Endothelial cell of umbilical vein (primary cell): Measurements from ENCODE around the gene CD109. TPM values are rescaled to one million over a fixed set of nuclear protein-coding genes. Genes with fewer than 3 reads are reported as not detected.

ENCODE experiments used
- BruUV-seq: library from RNA; stranded (reverse); fragments of 400-500 nt; replicated peaks from 2 replicates; lab custom pipeline; 2021; lab: Mats Ljungman, UMichigan
- CTCF ChIA-PET: fragments of 300-600, 350-600 bp; sonication (Branson Sonifier 250); formaldehyde crosslinking; loops from one replicate; lab custom pipeline; 2021; ENCODE audit warnings: antibody characterized with exemption, inconsistent platforms; lab: Charles Lee
- POLR2A ChIA-PET: fragments of 300-600, 350-600 bp; sonication (Branson Sonifier 250); formaldehyde crosslinking; loops from one replicate; lab custom pipeline; 2021; ENCODE audit warnings: antibody characterized with exemption, inconsistent platforms; lab: Charles Lee
- DNase-seq: peaks from one replicate; pipeline ENCODE4 v3.0.0-alpha.2; 2011; ENCODE audit warnings: low read depth, low spot score
- FAIRE-seq: peaks from 2 replicates; lab custom pipeline; 2011; peaks lifted over from hg19 to GRCh38; lab: Jason Lieb, UNC
- H2AFZ ChIP-seq: 2 replicates; pipeline ENCODE4 v1.6.0; 2012; ENCODE audit warnings: low read depth, low read length, control low read depth, inconsistent platforms
- H3K27ac ChIP-seq: 2 replicates; pipeline ENCODE4 v1.5.1; 2011; ENCODE audit warnings: low read depth, mild to moderate bottlenecking, control low read depth, low read length, moderate library complexity; ENCODE audit not compliant: insufficient read depth
- H3K27me3 ChIP-seq, 2 experiments: 2 replicates each; pipeline versions ENCODE4 v1.6.0 to v1.6.1; 2011; ENCODE audit warnings: low read length in 2 of 2, mixed read lengths in 1 of 2; ENCODE audit not compliant: control insufficient read depth in 2 of 2, insufficient read depth in 2 of 2
- H3K36me3 ChIP-seq, 2 experiments: 2 replicates in 1 of 2; 3 replicates in 1 of 2; pipeline ENCODE4 v1.5.1; 2011; ENCODE audit warnings: low read length in 2 of 2, mild to moderate bottlenecking in 1 of 2, moderate library complexity in 1 of 2; ENCODE audit not compliant: control insufficient read depth in 2 of 2, insufficient read depth in 2 of 2; ENCODE audit errors: extremely low read depth in 1 of 2
- H3K4me1 ChIP-seq: 3 replicates; pipeline ENCODE4 v1.5.1; 2011; ENCODE audit warnings: mild to moderate bottlenecking, low read length; ENCODE audit not compliant: control insufficient read depth, insufficient read depth; ENCODE audit errors: extremely low read depth
- H3K4me2 ChIP-seq: 2 replicates; pipeline ENCODE4 v1.6.1; 2011; ENCODE audit warnings: low read length, control low read depth, mixed read lengths; ENCODE audit not compliant: insufficient read depth
- H3K4me3 ChIP-seq, 3 experiments: fragments of 200-600 bp in 1 of 3; sonication (generic), shearing (Covaris generic) in 1 of 3; replicated peaks in 1 of 3; 2 replicates each; pipeline ENCODE4 v1.5.1; 2011 to 2016; ENCODE audit warnings: control low read depth in 3 of 3, low read length in 3 of 3, mild to moderate bottlenecking in 2 of 3, inconsistent platforms in 1 of 3, low read depth in 1 of 3, moderate library complexity in 1 of 3; ENCODE audit not compliant: insufficient read depth in 1 of 3
- H3K79me2 ChIP-seq: 2 replicates; pipeline ENCODE4 v1.6.0; 2012; ENCODE audit warnings: low read length, inconsistent platforms; ENCODE audit not compliant: control insufficient read depth, insufficient read depth
- H3K9ac ChIP-seq: replicated peaks from 2 replicates; pipeline ENCODE3; 2011; ENCODE audit warnings: low read length, control low read depth; ENCODE audit not compliant: insufficient read depth; ENCODE audit errors: extremely low read depth
- H3K9me1 ChIP-seq: replicated peaks from 3 replicates; pipeline ENCODE4 v1.6.0; 2011; ENCODE audit warnings: mild to moderate bottlenecking, low read length; ENCODE audit not compliant: control insufficient read depth, insufficient read depth; ENCODE audit errors: extremely low read depth
- H3K9me3 ChIP-seq: replicated peaks from 2 replicates; pipeline ENCODE4 v1.5.1; 2012; ENCODE audit warnings: low read length, inconsistent platforms; ENCODE audit not compliant: control insufficient read depth, insufficient read depth
- H4K20me1 ChIP-seq: replicated peaks from 2 replicates; pipeline ENCODE3; 2011; ENCODE audit warnings: mild to moderate bottlenecking, low read length; ENCODE audit not compliant: control insufficient read depth, insufficient read depth; ENCODE audit errors: extremely low read depth
- EZH2 ChIP-seq: IDR thresholded peaks from 2 replicates; pipeline ENCODE4 v1.6.1; 2012; ENCODE audit warnings: borderline replicate concordance, low read depth, mild to moderate bottlenecking, moderate library complexity, low read length, inconsistent platforms; ENCODE audit not compliant: severe bottlenecking
- GATA2 ChIP-seq: IDR thresholded peaks from 2 replicates; pipeline ENCODE4 v1.7.0; 2011; ENCODE audit warnings: low read depth, mild to moderate bottlenecking, moderate library complexity, mixed read lengths, low read length; ENCODE audit not compliant: insufficient read length, insufficient read depth
- POLR2A ChIP-seq: IDR thresholded peaks from 2 replicates; pipeline ENCODE4 v1.6.1; 2012; ENCODE audit warnings: low read depth, mild to moderate bottlenecking, control low read depth, low read length
- dilution Hi-C: fragments of 300-500 bp; cut with MboI; formaldehyde crosslinking; loops from one replicate; pipeline ENCODE4 v1.15.0; 2019; ENCODE audit warnings: low sequenced_read_pairs; ENCODE audit not compliant: extremely low pct_ligation_motif_present
- intact Hi-C: fragments of 100-400 bp; cut with micrococcal nuclease; formaldehyde crosslinking; loops from one replicate; pipeline ENCODE4 v1.10.0; 2022
- polyA plus RNA-seq, 4 experiments: library from polyadenylated mRNA; depleted of rRNA in 3 of 4; stranded (reverse) in 3 of 4; unstranded in 1 of 4; fragments of >200 nt; gene quantifications; 2 replicates each; pipeline versions ENCODE4 v1.2.1 to v1.2.3, GENCODE V29; 2011 to 2012; ENCODE audit warnings: missing spikeins in 1 of 4
- total RNA-seq: library from RNA; stranded (reverse); gene quantifications from 2 replicates; pipeline ENCODE4 v1.2.3, GENCODE V29; 2021
- TF ChIP-seq, protein P1 (sequence below), 2 donors: IDR thresholded peaks; 1 replicate in 1 of 2; 2 replicates in 1 of 2; pipeline ENCODE4 v1.5.1; 2011; ENCODE audit warnings: low read length in 2 of 2, mild to moderate bottlenecking in 2 of 2, moderate library complexity in 2 of 2, control low read depth in 1 of 2, inconsistent platforms in 1 of 2, low read depth in 1 of 2; ENCODE audit not compliant: insufficient read depth in 1 of 2; ENCODE audit errors: extremely low read depth in 1 of 2

The CD109 gene
- total and polyA plus RNA-seq, 2 donors (not counting 3 experiments of a cell fraction or from before 2014, with no cell fraction given) = 33.9 to 107 TPM

DNA sequence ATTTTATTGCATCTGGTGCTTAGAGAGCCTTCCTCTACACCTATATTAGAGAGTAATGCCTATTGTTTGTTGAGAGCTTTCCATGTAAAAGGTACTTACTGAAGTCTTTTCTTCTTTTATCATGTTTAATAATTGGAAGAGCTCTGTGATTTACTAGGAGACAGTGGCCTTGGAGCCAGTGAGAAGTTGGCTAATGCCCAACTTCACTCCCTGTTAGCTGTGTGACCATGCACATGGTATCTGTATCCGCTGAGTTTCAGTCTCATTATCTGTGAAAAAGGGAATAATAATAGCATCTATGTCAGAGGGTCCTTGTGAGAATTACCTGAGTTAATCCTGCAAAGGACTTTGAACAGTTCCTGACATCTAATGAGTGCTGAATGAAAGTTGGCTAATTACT is 105.0 kb downstream of the CD109 start:
- BruUV-seq = no TSS peak

More for the DNA sequence above, 105.0 kb downstream of the CD109 start:
- POLR2A ChIA-PET = no interaction called here
- H3K79me2 ChIP-seq = no peaks in the 10 kb centered on the region
- no peaks in the 10 kb centered on the region for H4K20me1 ChIP-seq
- H3K9me3 ChIP-seq = no peaks in the 10 kb centered on the region
- no peak overlapping the region for H3K4me2 ChIP-seq
- no peak overlapping the region for H2AFZ ChIP-seq
- H3K4me3 ChIP-seq = no peak overlapping the region
- H3K27me3 ChIP-seq = no peaks in the 10 kb centered on the region
- dilution Hi-C loops = no loop called here
- CTCF ChIA-PET = interaction anchor here (0.8 to 0.9 kb wide), 2 partner anchors 9 to 1411 kb away, joined by 3 read pairs; no protein-coding TSS in a partner anchor
- intact Hi-C loops = loop anchor here (5.0 kb wide), 1 partner anchor 64 kb away; no protein-coding TSS in a partner anchor
- no peak for TF ChIP-seq EZH2
- no peak for TF ChIP-seq POLR2A
- TF ChIP-seq, protein P1, sequence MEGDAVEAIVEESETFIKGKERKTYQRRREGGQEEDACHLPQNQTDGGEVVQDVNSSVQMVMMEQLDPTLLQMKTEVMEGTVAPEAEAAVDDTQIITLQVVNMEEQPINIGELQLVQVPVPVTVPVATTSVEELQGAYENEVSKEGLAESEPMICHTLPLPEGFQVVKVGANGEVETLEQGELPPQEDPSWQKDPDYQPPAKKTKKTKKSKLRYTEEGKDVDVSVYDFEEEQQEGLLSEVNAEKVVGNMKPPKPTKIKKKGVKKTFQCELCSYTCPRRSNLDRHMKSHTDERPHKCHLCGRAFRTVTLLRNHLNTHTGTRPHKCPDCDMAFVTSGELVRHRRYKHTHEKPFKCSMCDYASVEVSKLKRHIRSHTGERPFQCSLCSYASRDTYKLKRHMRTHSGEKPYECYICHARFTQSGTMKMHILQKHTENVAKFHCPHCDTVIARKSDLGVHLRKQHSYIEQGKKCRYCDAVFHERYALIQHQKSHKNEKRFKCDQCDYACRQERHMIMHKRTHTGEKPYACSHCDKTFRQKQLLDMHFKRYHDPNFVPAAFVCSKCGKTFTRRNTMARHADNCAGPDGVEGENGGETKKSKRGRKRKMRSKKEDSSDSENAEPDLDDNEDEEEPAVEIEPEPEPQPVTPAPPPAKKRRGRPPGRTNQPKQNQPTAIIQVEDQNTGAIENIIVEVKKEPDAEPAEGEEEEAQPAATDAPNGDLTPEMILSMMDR (IDR thresholded peaks at IDR 0.05; ENCODE audit: extremely low read depth in 1 of 2, insufficient read depth in 1 of 2, low read depth in 1 of 2, low read length in 2 of 2) = no peak
- TF ChIP-seq GATA2 = no peak
- H3K9me1 ChIP-seq = peaks cover 2% of the 10 kb centered on the region
- DNase-seq (no peak), FAIRE-seq (no peak)
- peaks cover 2 to 5% of the 10 kb centered on the region in 2 experiments for H3K36me3 ChIP-seq
- H3K4me1 ChIP-seq = peaks cover 18% of the 10 kb centered on the region
- no peak overlapping the region for H3K27ac ChIP-seq
- H3K9ac ChIP-seq = no peak overlapping the region
